NCI-H345 treated with DMSO at 0.1 percent for 48 hours (cell line): Measurements from ENCODE around the gene SORCS1.

Source experiments
- DNase-seq: peaks from one replicate; lab custom pipeline; 2025; ENCODE audit not compliant: unreplicated experiment; lab: John Stamatoyannopoulos, UW

Gene SORCS1

DNA sequence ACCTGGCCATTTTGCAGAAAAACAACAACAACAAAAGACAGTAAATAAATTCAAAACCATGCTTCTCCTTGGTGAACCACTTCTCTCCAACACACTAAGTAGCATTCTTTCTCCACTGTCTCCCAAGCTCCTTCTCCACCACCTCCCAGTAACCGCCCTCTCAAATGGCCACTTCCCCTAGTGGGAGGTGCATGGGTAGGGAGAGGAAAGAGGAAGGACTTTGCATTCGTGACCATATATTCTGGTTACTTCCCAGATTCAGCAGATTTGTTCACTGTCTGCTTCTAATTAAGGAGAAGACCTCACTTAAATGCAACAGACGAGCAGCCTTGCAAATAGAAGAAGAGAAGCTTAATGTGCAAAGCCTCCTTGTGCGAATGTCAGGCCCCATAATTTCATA lies 166.8 kb downstream of the SORCS1 start:
- DNase-seq = no peak

DNA sequence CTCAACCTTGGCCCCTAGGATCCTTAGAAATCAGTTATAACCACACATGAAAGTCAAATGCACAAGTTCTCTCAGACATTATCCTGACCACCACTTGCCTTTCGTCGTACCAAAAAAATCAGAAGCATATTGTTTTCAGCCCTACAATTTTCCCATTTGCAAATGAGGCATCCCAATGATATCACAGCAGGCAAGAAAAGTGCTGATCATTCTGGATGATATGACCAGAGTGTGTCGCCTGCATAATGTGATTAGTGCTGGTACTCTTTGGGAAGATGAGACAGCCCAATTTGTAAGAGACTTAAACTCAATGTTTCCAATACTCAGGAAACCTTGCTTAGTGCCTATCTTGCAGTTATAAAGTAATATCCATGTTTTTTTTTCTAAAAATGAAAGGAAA lies 168.0 kb downstream of the SORCS1 start:
- DNase-seq = no peak

DNA sequence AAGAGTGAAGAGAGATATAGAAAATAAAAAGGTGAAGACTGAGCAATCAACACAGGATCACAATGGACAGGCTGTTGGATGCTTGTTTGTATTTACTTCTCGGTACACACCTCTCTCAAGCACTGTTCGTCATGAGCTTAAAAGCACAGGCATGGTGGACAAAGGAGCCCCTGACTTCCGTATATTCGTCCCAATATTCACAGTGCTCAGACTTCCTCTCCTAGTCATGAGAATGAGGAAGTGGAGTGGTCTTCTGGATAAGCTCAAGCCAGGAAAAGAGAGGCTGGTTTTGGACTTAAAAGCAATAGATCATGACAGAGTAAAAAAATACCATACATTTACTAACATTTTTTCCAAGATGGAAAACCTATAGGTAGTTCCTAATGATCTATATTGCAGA lies 172.5 kb downstream of the SORCS1 start:
- DNase-seq = no peak

DNA sequence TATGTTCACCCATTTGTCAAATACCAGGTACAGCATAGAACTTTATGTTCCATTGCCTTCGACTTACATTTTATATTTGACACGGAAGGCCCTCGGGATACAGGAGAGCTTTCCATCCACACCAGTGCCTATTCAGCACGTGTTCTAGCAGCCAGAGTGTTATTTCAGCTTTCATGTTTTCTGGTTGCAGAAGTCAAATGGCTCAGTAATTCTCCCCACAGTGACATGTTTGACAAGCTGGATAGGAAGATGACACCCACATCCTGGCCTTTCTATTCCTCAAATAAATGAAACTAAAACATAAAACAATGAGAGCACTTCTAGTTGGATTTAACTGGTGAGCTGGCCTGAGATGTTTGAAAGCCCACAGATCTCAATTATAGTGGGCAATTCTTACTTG lies 173.4 kb downstream of the SORCS1 start:
- no peak for DNase-seq

DNA sequence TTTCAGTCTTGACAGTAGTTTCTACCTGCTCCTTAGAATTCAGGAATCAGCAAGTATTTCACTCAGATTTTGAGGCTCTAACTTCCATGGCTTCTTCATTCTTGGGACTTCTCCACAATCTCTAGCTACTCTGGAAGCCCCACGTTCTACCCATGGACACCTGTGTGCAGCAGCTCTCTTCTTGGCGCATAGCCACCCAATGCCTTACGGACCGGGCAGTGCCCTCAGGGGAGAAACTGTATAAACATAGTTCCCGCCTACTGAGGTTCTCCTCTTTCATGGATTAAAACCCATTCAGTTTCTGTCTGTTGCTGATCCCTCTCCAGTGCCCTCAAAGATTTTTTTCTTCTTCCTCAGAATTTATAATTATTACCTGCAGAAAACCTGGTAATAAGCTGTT lies 177.1 kb downstream of the SORCS1 start:
- DNase-seq = no peak

DNA sequence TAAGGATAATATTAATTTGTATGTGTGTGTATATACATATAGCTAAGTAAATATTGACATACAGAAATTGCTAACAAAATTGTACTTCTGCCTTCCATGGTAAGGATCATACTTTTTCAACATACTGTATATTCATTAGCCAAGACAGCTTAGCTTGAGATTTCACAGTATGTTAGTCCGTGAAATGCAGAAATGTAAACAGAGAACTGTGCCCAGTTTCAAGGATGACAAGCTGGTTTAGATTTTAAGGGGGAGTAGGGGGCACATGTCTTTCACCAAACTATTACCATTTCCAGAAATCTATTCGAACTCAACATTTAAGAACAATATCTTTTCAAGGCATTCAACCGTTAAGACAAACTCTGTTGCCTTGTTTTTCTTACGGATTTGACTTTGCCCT lies 182.2 kb downstream of the SORCS1 start:
- DNase-seq = no peak

DNA sequence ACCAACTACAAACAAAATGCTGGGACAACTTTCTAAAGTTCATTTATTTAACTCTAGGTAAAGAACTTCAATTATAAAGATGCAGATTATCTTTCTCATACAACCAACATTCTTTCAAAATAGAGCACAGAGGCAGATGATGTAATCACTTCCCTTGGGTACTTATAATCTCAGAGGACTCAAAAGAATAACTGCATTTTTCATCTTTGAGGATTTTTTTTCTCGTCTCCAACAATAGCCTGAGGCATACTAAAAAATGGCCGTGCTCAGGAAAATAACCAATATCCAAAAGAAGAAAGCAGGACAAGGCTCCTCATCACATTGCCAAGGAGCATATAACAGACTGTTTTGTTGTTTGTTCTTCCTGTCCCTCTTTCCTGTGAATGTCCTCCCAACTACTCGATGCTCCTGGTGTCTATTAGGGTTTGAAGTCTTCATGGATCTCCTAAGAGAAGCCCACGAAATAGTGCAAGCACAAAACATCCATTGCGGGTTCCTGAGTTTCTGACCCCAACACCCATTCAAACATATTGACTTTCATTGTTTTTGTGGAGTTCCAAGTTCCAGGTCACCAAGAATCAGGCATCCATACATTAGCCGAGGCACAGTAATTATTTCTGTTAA lies 182.9 kb downstream of the SORCS1 start:
- DNase-seq = no peak

DNA sequence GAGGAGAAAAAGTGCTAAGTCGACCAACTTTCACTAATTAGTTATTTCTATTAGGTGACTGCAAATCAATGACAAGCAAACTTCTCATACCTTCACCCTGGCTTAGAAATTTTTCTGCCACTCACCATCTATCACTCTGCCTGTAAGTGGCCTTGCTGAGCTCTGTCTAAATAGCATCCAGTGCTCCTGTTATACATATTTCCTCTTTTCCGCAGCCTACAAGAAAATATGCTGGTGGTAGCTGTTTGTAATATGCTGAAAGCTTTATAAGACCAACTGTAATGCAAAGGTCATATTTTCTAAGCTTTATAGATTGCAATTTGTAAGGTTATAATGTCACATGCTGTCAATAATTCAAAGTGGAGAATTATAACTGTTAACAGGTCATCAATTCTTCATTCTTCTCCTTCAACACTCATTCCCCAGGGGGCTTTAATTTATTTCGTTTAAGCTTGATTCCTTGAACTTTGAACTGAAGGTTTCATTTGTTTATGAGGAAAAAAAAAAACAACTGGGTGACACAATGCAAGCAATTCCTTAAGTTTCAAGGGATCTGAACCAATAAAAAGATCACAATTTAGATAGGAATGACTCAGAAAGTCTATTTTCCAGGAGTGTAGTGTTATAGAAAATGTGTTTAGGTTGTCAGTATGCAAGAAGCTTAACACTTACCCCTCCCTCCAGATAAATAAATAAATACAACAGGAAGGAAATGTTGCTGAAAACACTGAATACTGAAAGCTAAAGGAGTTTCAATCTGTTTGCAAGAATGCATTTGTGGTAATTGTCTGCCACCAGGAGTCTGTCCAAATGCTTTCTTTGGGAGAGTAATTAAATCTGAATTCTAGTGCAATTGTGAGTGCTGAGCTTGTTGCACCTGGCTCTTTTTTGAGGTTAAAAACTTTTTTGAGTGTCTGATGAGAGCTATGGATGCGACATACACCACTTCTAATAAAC lies 183.7 kb downstream of the SORCS1 start:
- no peak for DNase-seq

DNA sequence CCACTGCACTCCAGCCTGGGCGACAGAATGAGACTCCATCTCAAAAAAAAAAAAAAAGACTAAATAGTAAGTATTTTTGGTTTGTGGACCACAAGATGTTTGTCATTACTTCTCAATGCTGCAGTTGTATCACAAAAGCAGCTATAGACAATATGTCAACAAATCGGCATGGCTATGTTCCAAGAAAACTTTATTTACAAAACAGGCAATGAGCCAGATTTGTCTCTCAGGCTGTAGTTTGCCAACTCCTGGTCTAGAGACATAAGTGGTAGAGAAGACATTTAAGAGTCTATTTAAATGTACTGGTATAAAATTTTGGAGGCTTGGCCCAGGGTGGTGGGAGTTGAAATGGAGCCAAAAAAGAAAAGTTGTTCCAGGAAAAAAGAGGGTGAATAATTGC lies 185.8 kb downstream of the SORCS1 start:
- DNase-seq = no peak

DNA sequence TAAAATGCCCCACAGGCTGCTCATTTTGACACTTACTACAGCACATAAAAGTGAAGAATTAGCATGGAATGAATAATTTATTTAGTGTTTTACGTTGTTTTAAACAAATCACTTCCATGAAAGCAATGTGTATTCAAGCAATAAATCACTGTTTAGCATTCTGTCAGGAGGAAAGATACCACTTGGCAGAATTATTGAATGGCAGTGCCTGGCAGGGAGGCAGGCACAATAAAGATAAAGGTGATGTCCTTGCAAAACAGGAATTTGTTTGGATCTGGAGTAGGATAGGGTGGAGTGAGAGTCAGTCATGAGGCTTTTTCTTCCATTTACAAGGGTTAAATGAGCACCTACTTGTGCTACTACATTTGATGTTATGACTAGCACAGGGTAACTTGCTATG lies 190.8 kb downstream of the SORCS1 start:
- DNase-seq = no peak

DNA sequence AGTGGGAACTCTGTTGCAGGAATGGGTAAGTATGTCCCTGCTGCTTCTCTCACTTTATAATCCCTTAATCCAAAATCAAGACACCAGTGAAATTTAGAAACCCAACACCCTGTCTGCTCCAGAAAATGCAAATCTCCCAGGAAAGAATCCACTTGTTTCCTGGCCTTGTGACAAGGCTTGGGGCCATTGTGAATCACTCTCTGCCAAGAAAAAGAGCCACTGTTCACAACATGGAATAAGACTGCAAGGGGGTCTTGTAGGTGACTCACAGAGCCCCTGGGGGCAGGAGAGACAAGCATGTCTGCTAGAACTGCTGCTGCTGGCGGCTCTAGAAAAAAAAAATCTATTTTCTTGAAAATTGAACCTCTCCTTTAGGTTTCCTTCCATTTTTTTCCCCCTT lies 191.2 kb downstream of the SORCS1 start:
- DNase-seq = no peak

DNA sequence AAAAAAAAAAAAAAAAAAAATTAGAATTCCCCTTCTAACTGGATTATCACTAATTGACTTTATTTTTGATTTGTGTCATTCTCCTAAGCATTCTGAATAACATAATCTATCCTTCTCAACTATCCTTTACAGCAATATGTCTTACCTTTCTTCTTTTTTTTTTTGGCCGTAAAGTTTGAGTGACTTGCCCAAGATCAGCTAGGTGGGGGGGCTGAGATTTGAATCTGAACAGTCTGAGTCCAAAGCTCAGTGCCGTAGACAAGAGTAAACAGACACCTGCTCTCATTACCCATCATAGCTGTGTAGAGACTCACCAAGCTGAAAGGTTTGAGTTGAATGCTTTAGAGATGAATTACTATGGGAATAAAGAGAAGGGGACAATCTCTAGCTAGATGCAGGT lies 192.1 kb downstream of the SORCS1 start:
- DNase-seq = no peak

DNA sequence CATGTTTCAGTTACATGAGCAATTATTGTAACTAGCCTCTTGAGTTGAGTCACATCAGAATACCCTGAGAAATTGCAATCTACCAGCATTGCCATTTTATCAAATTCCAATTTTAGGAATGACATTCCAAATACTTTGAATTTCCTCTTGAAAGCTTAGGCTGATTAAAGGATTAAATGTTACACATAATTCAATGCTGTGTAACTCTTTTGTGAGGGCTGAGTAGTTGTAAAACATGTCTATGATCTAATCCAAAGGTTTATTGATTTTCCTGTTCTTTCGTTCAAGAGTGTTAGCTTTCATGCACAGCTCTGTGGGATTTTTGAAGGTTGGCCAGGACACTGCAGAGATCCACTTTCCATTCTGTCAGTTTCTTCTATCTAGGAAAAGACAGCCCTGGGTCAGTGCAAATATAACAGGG lies 193.1 kb downstream of the SORCS1 start:
- no peak for DNase-seq

DNA sequence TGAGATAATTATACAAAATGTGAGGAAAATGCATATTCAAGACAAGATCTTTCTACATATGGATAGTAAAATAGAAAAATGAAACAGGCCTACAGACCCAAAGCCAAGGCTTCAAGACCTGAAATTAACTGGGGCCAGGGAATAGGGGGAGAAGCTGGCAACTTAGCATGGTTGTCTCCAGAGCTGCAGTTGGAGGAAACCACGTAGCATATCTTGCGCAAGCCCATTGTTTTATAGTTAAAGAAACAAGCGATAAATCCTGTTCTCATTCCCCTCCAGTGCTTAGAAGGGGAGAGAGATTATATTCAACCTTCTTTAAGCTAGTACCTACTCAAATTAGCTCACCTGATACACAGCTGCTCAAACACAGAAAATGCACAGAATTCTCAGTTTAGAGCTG lies 197.1 kb downstream of the SORCS1 start:
- no peak for DNase-seq

DNA sequence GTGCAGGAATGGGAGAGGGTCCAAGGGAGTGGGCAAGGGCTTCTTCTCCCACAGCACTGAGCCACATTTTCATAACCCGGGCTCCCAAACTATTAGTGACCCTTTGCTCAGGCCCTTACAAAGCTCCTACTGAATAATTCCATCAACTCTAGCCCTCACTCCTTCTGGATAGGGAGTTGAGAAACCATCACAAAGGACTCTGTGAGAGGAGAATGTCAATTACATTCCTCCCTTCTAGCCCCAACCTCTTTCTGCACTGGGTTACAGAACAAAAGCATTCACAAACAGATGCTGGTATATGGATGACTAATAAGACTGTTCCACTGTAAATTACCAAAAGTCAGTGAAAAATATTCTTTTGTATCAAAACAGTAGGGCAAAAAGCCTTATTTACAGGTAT lies 203.7 kb downstream of the SORCS1 start:
- DNase-seq = no peak

DNA sequence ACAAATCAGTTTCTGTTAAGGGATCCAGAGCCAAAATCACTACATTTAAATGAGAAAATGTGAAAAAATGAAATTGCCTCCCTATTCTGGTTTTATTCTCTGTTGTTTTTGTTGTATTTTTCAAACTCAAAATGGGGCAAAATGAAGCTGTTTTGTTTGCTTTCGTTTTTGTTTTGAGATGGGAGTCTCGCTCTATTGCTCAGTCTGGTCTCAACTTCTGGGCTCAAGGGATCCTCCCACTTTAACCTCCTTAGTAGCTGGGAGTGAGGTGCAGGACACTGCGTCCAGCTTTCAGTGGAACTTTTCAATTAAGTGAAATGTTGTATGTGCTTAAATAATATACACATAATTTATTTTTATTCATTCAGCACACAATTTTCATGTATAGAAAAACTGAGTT lies 205.0 kb downstream of the SORCS1 start:
- DNase-seq = no peak

DNA sequence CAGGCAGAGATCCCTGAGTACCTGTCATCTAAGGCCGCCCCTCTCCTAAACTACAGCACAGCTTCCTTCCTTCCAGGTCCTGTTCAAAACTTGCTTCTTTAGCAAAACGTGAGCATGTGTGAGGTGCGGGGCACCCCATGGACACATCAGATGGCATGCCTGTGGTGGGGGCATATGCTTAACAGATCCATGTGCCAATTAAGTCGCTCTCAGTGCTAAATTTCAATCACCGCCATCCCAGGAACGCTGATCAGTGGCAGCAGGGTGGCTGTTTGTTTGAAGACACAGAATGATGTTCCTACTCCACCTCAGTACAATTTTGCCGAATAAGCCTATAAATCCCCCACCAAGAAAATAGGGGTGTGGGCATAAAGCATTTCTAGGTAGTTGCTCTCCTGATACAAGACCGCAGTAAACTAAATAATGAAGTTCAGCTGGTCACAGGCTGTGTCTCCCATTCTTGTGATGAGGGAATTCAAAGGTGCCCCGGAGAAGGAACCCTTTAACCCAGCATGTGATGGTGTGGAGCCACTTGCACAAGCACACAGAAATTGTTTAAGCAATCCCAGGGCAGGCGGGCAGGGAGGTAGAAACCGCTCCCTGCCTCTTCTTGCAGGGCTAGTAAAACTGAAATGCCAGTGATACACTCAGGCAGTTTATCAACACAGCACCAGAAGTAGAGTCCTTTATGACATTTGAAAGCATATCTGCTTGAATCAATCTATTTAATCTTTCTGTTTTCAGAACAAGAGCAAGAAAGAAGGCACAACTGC lies 205.7 kb downstream of the SORCS1 start:
- no peak for DNase-seq

DNA sequence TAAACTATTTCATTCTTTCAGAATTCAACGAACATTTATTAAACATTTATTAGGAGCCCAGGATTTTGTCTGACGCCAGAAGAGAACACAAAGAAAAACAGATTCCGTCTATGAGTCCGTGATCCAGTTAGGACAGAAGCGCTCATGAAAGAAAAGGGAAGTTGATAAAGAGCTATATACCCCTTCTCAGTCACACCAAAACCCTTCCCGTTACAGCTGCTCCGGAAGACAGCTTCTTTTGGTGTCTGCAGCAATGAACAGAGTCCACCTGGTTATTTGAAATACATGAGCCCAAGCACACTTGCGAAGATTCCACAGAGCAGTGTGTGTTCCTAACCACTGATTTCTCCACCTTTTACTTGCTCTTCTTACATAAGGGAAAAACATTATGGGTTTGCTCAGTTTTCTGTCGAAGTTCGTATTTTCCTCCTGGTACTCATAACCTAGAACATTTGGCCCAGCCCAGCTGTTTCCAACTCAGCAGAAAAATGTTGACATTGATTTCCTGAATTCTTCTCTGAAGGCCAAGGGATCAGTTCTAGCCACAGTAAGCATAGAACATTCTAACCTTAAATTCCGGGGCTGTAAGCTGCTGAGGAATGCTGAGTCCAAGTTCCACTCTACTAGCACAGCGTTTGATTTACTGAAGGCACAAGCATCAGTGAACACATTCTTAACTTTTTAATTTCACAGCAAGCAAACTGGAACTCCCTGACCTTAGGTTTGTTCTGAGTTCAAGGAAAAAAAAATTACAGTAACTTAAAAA lies 206.5 kb downstream of the SORCS1 start:
- no peak for DNase-seq

DNA sequence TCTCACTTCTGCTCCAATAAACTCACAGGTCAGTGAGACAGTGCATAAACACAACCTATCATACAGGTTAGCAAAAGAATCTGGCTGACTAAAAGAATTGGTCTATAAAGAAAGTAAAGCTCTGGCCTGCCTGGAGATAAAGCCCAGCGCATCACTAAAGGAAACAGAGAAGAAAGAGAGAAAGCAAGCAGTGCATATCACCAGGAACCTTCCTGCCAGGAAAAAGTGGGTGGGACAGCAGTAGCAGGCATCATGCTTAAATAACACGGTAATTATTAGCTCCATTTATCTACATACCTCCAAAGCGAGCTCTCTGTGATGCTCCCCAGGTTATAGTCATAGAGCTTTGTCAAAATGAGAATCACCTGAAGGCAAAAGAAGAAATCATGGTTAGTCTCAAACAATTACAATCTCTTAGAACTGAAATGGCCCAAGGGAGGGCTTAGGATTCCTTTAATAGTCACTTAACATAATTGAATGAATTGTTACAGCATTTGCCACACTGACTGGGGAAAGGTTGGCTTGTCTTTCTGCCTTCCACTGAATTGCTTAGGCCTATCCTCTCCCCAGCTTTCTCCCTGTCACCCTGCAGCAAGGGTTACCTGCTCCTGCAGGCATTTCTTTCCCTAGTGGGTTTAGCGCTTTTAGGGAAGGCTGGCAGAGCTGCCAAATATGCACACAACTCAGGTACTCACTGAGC lies 208.1 kb downstream of the SORCS1 start:
- DNase-seq = no peak

DNA sequence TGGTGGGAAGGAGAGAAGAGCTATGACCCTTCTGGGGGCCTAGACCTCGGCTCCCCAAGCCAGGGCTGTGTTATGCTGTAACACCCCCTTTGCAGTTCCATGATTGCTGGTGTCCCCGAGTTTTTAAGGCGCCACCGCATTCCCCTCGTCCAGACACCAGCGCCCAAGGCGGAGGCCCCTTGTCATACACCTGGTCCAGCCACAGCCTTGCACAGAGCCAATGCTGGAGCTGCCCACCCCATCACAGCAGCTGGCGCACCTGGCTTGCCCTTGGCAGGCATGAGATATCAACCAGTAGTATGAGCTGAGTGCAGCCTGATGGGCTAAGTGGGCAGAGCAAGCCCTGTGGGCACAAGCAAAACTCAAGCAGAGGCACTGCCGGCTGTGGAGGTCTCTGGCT lies 209.4 kb downstream of the SORCS1 start:
- no peak for DNase-seq
